Thyroid gland (tissue), 4 donors: ENCODE results near the gene RTL1.

Source experiments
- POLR2A ChIP-seq, 2 donors: fragments of 450-650 bp; IDR thresholded peaks; one replicate each; pipeline ENCODE4 v1.6.1; 2017; ENCODE audit warnings: antibody characterized with exemption in 2 of 2, mild to moderate bottlenecking in 2 of 2, moderate library complexity in 1 of 2
- TF ChIP-seq, protein P1 (sequence below), 6 experiments: fragments of 200-600 bp in 3 of 6; fragments of 450-650 bp in 3 of 6; sonication (generic) in 3 of 6; IDR thresholded peaks; one replicate each; pipeline ENCODE4 v1.5.1; 2016 to 2019; ENCODE audit warnings: antibody characterized with exemption in 6 of 6, mild to moderate bottlenecking in 2 of 6, inconsistent platforms in 1 of 6, moderate library complexity in 1 of 6

- TF ChIP-seq POLR2A (IDR thresholded peaks at IDR 0.05): no peak
- TF ChIP-seq, protein P1, sequence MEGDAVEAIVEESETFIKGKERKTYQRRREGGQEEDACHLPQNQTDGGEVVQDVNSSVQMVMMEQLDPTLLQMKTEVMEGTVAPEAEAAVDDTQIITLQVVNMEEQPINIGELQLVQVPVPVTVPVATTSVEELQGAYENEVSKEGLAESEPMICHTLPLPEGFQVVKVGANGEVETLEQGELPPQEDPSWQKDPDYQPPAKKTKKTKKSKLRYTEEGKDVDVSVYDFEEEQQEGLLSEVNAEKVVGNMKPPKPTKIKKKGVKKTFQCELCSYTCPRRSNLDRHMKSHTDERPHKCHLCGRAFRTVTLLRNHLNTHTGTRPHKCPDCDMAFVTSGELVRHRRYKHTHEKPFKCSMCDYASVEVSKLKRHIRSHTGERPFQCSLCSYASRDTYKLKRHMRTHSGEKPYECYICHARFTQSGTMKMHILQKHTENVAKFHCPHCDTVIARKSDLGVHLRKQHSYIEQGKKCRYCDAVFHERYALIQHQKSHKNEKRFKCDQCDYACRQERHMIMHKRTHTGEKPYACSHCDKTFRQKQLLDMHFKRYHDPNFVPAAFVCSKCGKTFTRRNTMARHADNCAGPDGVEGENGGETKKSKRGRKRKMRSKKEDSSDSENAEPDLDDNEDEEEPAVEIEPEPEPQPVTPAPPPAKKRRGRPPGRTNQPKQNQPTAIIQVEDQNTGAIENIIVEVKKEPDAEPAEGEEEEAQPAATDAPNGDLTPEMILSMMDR (IDR thresholded peaks at IDR 0.05): no peak
Measured at GRCh38 chr14:100857923-100858837, 45.3 kb downstream of the RTL1 start.
